ENCODE measurements around the gene ABCB11. TPM values are rescaled to one million over a fixed set of nuclear protein-coding genes. Genes with fewer than 3 reads are reported as not detected.

Gene ABCB11
- total RNA-seq, 1 donor from 2014 or later = 0.02 TPM

DNA sequence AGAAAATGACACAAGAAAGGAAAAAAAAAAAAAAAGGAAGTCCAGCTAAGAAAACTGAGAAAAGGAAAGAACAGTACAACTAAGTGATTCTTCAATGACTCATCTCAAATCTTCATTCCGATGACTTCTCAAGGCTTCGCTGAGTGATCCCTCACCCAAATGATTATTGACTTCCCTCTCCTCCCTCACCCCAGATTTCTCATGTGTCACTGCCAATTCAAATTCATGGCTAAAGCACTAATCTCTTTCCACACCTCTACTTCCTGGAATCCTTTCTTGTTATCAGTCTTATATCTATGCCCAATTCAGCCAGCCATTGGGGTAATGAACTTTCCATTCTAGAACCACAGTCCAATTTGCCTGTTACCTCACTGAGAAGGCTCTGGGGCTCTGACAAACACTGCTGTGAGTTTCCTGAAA is 7.2 kb upstream of the ABCB11 start:
- TF ChIP-seq, protein P1, sequence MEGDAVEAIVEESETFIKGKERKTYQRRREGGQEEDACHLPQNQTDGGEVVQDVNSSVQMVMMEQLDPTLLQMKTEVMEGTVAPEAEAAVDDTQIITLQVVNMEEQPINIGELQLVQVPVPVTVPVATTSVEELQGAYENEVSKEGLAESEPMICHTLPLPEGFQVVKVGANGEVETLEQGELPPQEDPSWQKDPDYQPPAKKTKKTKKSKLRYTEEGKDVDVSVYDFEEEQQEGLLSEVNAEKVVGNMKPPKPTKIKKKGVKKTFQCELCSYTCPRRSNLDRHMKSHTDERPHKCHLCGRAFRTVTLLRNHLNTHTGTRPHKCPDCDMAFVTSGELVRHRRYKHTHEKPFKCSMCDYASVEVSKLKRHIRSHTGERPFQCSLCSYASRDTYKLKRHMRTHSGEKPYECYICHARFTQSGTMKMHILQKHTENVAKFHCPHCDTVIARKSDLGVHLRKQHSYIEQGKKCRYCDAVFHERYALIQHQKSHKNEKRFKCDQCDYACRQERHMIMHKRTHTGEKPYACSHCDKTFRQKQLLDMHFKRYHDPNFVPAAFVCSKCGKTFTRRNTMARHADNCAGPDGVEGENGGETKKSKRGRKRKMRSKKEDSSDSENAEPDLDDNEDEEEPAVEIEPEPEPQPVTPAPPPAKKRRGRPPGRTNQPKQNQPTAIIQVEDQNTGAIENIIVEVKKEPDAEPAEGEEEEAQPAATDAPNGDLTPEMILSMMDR (IDR thresholded peaks at IDR 0.05; ENCODE audit: insufficient read depth, low read depth, low read length) = no peak
- Histone ChIP-seq H3K4me1 (ENCODE audit: insufficient read depth, low read length) (no peaks in the 10 kb centered on the region), H2AFZ (ENCODE audit: low read depth, low read length) (no peak overlapping the region), H3K4me2 (ENCODE audit: low read length) (peak overlapping the region; percentile 57), H3K36me3 (ENCODE audit: insufficient read depth, low read length) (no peaks in the 10 kb centered on the region), H3K79me2 (ENCODE audit: insufficient read depth, low read length) (no peaks in the 10 kb centered on the region), H3K27ac (ENCODE audit: low read depth, low read length) (no peak overlapping the region), H3K9ac (ENCODE audit: low read length) (no peak overlapping the region), H3K27me3 (ENCODE audit: insufficient read depth, low read length) (no peaks in the 10 kb centered on the region), H4K20me1 (ENCODE audit: insufficient read depth, low read length) (no peaks in the 10 kb centered on the region), H3K4me3 (ENCODE audit: insufficient read depth, low read depth, low read length) (no peak overlapping the region), H3K9me3 (ENCODE audit: insufficient read depth, low read depth, low read length) (no peaks in the 10 kb centered on the region)
- Mint-ChIP-seq H3K36me3 (ENCODE audit: low read depth, unreplicated experiment) (no peaks in the 10 kb centered on the region), H3K9me3 (ENCODE audit: unreplicated experiment) (peaks cover under 1% of the 10 kb centered on the region), H3K27me3 (ENCODE audit: low read depth, unreplicated experiment) (no peaks in the 10 kb centered on the region), H3K4me3 (ENCODE audit: unreplicated experiment) (no peak overlapping the region), H3K4me1 (ENCODE audit: low read depth, unreplicated experiment) (peaks cover 5% of the 10 kb centered on the region), H3K27ac (ENCODE audit: unreplicated experiment) (no peak overlapping the region)
- FAIRE-seq (no peak), DNase-seq (ENCODE audit: low read depth) (peak; percentile 69)

DNA sequence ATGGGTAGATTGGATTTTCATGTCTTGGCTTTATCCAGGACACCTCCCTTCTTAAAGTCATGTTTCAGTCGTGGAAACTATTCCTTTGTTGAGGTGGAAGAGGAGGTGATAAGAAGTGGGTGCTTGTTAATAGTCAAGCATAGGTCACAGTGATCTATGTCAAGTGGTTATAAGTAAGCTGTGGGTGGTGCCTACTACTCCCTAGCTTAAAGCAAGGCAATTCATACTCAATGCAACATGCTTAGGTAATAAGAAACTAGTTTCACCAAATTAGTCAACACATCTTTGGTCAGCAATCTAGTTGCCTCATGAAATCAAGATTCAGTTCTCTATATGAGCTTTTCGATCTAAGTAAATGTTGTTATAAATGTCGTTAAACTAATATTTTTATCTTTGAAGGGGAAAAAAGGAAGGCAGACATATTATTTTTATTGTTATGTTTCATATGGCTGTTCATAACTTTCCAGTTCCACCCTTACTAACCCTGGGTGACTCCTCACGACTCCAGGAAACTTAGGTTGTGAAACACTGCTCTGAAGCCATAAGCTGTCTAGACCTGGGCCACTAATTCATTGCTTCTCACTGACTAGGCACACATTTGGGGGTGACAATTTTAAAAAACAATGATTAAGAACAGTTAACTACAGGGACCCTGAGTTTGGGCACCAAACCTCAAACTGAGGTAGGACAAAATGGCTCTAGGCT is 5.8 kb upstream of the ABCB11 start:
- H3K4me1 ChIP-seq (ENCODE audit: insufficient read depth, low read length) = no peaks in the 10 kb centered on the region
- no peak overlapping the region for H3K4me2 ChIP-seq (ENCODE audit: low read length)
- no peak overlapping the region for H2AFZ ChIP-seq (ENCODE audit: low read depth, low read length)
- H3K4me3 Mint-ChIP-seq (ENCODE audit: unreplicated experiment) = no peak overlapping the region
- no peaks in the 10 kb centered on the region for H3K36me3 Mint-ChIP-seq (ENCODE audit: low read depth, unreplicated experiment)
- no peak overlapping the region for H3K27ac Mint-ChIP-seq (ENCODE audit: unreplicated experiment)
- no peak overlapping the region for H3K9ac ChIP-seq (ENCODE audit: low read length)
- peaks cover 5% of the 10 kb centered on the region for H3K4me1 Mint-ChIP-seq (ENCODE audit: low read depth, unreplicated experiment)
- DNase-seq (ENCODE audit: low read depth) (no peak), FAIRE-seq (no peak)
- no peaks in the 10 kb centered on the region for H4K20me1 ChIP-seq (ENCODE audit: insufficient read depth, low read length)
- no peaks in the 10 kb centered on the region for H3K27me3 Mint-ChIP-seq (ENCODE audit: low read depth, unreplicated experiment)
- no peaks in the 10 kb centered on the region for H3K36me3 ChIP-seq (ENCODE audit: insufficient read depth, low read length)
- TF ChIP-seq, protein P1 (IDR thresholded peaks at IDR 0.05; ENCODE audit: insufficient read depth, low read depth, low read length) = no peak
- TF ChIP-seq EZH2 (IDR thresholded peaks at IDR 0.05; ENCODE audit: insufficient read depth, low read length) = no peak
- H3K27ac ChIP-seq (ENCODE audit: low read depth, low read length) = no peak overlapping the region
- no peaks in the 10 kb centered on the region for H3K9me3 Mint-ChIP-seq (ENCODE audit: unreplicated experiment)
- H3K4me3 ChIP-seq (ENCODE audit: insufficient read depth, low read depth, low read length) = no peak overlapping the region
- H3K9me3 ChIP-seq (ENCODE audit: insufficient read depth, low read depth, low read length) = no peaks in the 10 kb centered on the region
- no peaks in the 10 kb centered on the region for H3K79me2 ChIP-seq (ENCODE audit: insufficient read depth, low read length)
- H3K27me3 ChIP-seq (ENCODE audit: insufficient read depth, low read length) = no peaks in the 10 kb centered on the region

DNA sequence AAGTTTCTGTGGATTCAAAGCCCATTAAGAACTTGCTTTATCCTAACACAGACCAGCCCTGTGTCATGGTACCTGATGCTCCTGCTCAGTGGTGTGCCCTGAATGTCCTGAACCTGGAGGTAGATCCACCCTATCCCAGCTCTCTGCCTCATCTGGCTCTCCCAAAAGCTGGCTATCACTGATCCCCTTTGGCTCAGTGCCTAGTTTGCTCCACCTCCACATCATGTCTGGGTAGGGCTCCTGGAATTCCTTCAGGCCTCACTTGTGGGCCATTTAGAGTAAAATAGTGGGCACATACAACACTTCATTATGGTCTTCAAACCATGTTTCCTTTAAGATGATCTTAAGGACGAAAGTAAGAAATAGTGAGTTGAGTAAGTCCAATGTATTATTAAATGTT is 4.8 kb upstream of the ABCB11 start:
- no peak for FAIRE-seq
- Mint-ChIP-seq H3K27ac (ENCODE audit: unreplicated experiment) (no peak overlapping the region), H3K4me1 (ENCODE audit: low read depth, unreplicated experiment) (peaks cover 5% of the 10 kb centered on the region), H3K9me3 (ENCODE audit: unreplicated experiment) (no peaks in the 10 kb centered on the region), H3K27me3 (ENCODE audit: low read depth, unreplicated experiment) (no peaks in the 10 kb centered on the region), H3K4me3 (ENCODE audit: unreplicated experiment) (no peak overlapping the region), H3K36me3 (ENCODE audit: low read depth, unreplicated experiment) (no peaks in the 10 kb centered on the region)
- Histone ChIP-seq H3K36me3 (ENCODE audit: insufficient read depth, low read length) (no peaks in the 10 kb centered on the region), H3K4me2 (ENCODE audit: low read length) (no peak overlapping the region), H3K9me3 (ENCODE audit: insufficient read depth, low read depth, low read length) (no peaks in the 10 kb centered on the region), H3K4me1 (ENCODE audit: insufficient read depth, low read length) (no peaks in the 10 kb centered on the region), H4K20me1 (ENCODE audit: insufficient read depth, low read length) (no peaks in the 10 kb centered on the region), H2AFZ (ENCODE audit: low read depth, low read length) (no peak overlapping the region), H3K4me3 (ENCODE audit: insufficient read depth, low read depth, low read length) (no peak overlapping the region), H3K27ac (ENCODE audit: low read depth, low read length) (no peak overlapping the region), H3K27me3 (ENCODE audit: insufficient read depth, low read length) (no peaks in the 10 kb centered on the region), H3K79me2 (ENCODE audit: insufficient read depth, low read length) (no peaks in the 10 kb centered on the region), H3K9ac (ENCODE audit: low read length) (no peak overlapping the region)
- TF ChIP-seq, protein P1 (IDR thresholded peaks at IDR 0.05; ENCODE audit: insufficient read depth, low read depth, low read length) = no peak
- TF ChIP-seq EZH2 (IDR thresholded peaks at IDR 0.05; ENCODE audit: insufficient read depth, low read length) = no peak
- DNase-seq (ENCODE audit: low read depth) = no peak
